ENCODE measurements around the gene DYSF.
A peak's percentile ranks its signal among the peaks of the same experiment; 100 is the strongest.

The DYSF gene

DNA sequence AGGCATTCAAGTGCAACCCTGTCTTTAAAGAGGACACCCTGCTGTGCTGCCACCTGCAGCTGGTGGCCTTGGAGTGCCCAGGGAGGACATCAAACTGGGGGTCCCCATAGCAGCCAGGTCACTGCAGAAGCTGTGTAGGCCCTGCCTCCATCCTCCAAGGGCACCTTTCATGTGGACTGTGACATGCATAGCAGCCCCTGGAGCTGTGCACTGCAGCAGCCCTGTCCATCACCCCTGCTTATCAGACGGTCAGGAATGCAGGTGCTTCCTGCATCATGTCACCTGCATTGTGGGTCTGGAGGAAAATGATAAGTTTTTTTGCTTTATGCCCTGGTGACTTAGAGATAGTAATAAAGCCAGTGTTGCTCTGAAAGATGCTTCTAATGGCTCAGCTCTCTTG is 155.7 kb downstream of the DYSF start:
- Histone ChIP-seq H3K9me3 (ENCODE audit: control insufficient read depth in 2 of 2, low read length in 2 of 2) (no peaks in the 10 kb centered on the region), H3K27me3 (ENCODE audit: control insufficient read depth in 1 of 2, insufficient read depth in 2 of 2, low read length in 2 of 2) (no peaks in the 10 kb centered on the region), H3K9ac (ENCODE audit: low read length in 2 of 2) (no peak overlapping the region), H3K4me1 (ENCODE audit: control insufficient read depth, insufficient read depth, low read length) (peaks cover 8% of the 10 kb centered on the region), H3K4me3 (ENCODE audit: low read length in 2 of 2) (no peak overlapping the region), H3K27ac (ENCODE audit: low read length) (no peak overlapping the region), H3K36me3 (ENCODE audit: control insufficient read depth in 2 of 2, insufficient read depth in 2 of 2, low read length in 2 of 2) (peaks cover 0 to 8% of the 10 kb centered on the region in 2 donors)

DNA sequence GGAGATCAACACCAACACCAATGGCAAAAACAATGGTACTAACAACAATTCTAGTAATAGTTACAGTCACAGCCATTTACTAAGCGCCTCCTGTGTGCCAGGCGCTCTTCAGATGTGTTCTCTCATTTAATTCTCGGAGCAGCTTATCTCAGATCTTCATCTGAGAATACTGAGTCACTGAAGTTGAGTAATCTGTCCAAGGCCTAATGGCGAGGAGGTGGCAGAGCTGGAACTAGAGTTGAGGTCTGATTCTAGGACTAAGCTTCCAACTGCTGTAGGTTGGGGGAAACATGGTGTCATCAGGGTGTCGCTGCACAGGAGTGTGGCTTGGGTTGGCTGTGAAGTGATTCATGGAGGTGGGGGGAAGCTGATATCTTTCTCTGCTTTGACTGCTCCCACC is 156.1 kb downstream of the DYSF start:
- no peak overlapping the region for H3K27ac ChIP-seq (ENCODE audit: low read length)

GRCh38 chr2:71609958-71610357 is 156.6 kb downstream of the DYSF start:
- Histone ChIP-seq H3K36me3 (ENCODE audit: control insufficient read depth in 2 of 2, insufficient read depth in 2 of 2, low read length in 2 of 2) (peaks cover 0 to 8% of the 10 kb centered on the region in 2 donors), H3K4me1 (ENCODE audit: control insufficient read depth, insufficient read depth, low read length) (peaks cover 12% of the 10 kb centered on the region), H3K9ac (ENCODE audit: low read length in 2 of 2) (no peak overlapping the region), H3K27me3 (ENCODE audit: control insufficient read depth in 1 of 2, insufficient read depth in 2 of 2, low read length in 2 of 2) (no peaks in the 10 kb centered on the region), H3K27ac (ENCODE audit: low read length) (no peak overlapping the region), H3K4me3 (ENCODE audit: low read length in 2 of 2) (no peak overlapping the region), H3K9me3 (ENCODE audit: control insufficient read depth in 2 of 2, low read length in 2 of 2) (no peaks in the 10 kb centered on the region)

More for the DNA sequence above, 156.1 kb downstream of the DYSF start:
- peaks cover 9% of the 10 kb centered on the region for H3K4me1 ChIP-seq (ENCODE audit: control insufficient read depth, insufficient read depth, low read length)
- H3K36me3 ChIP-seq (ENCODE audit: control insufficient read depth in 2 of 2, insufficient read depth in 2 of 2, low read length in 2 of 2) = peaks cover 0 to 8% of the 10 kb centered on the region in 2 donors
- no peak overlapping the region for H3K9ac ChIP-seq (ENCODE audit: low read length in 2 of 2)
- H3K27me3 ChIP-seq (ENCODE audit: control insufficient read depth in 1 of 2, insufficient read depth in 2 of 2, low read length in 2 of 2) = no peaks in the 10 kb centered on the region
- H3K9me3 ChIP-seq (ENCODE audit: control insufficient read depth in 2 of 2, low read length in 2 of 2) = no peaks in the 10 kb centered on the region
- H3K4me3 ChIP-seq (ENCODE audit: low read length in 2 of 2) = no peak overlapping the region

GRCh38 chr2:71610671-71611070 is 157.3 kb downstream of the DYSF start:
- Histone ChIP-seq H3K4me3 (ENCODE audit: low read length in 2 of 2) (no peak overlapping the region), H3K27ac (ENCODE audit: low read length) (no peak overlapping the region), H3K36me3 (ENCODE audit: control insufficient read depth in 2 of 2, insufficient read depth in 2 of 2, low read length in 2 of 2) (peaks cover 0 to 8% of the 10 kb centered on the region in 2 donors), H3K9me3 (ENCODE audit: control insufficient read depth in 2 of 2, low read length in 2 of 2) (no peaks in the 10 kb centered on the region), H3K4me1 (ENCODE audit: control insufficient read depth, insufficient read depth, low read length) (peaks cover 17% of the 10 kb centered on the region), H3K27me3 (ENCODE audit: control insufficient read depth in 1 of 2, insufficient read depth in 2 of 2, low read length in 2 of 2) (no peaks in the 10 kb centered on the region), H3K9ac (ENCODE audit: low read length in 2 of 2) (no peak overlapping the region)

- Histone ChIP-seq H3K4me1 (ENCODE audit: control insufficient read depth, insufficient read depth, low read length) (peaks cover 20% of the 10 kb centered on the region), H3K27ac (ENCODE audit: low read length) (no peak overlapping the region), H3K36me3 (ENCODE audit: control insufficient read depth in 2 of 2, insufficient read depth in 2 of 2, low read length in 2 of 2) (peaks cover 0 to 8% of the 10 kb centered on the region in 2 donors), H3K27me3 (ENCODE audit: control insufficient read depth in 1 of 2, insufficient read depth in 2 of 2, low read length in 2 of 2) (no peaks in the 10 kb centered on the region), H3K9ac (ENCODE audit: low read length in 2 of 2) (no peak overlapping the region), H3K9me3 (ENCODE audit: control insufficient read depth in 2 of 2, low read length in 2 of 2) (no peaks in the 10 kb centered on the region), H3K4me3 (ENCODE audit: low read length in 2 of 2) (no peak overlapping the region)
Measured at GRCh38 chr2:71611247-71611646, 157.9 kb downstream of the DYSF start.

DNA sequence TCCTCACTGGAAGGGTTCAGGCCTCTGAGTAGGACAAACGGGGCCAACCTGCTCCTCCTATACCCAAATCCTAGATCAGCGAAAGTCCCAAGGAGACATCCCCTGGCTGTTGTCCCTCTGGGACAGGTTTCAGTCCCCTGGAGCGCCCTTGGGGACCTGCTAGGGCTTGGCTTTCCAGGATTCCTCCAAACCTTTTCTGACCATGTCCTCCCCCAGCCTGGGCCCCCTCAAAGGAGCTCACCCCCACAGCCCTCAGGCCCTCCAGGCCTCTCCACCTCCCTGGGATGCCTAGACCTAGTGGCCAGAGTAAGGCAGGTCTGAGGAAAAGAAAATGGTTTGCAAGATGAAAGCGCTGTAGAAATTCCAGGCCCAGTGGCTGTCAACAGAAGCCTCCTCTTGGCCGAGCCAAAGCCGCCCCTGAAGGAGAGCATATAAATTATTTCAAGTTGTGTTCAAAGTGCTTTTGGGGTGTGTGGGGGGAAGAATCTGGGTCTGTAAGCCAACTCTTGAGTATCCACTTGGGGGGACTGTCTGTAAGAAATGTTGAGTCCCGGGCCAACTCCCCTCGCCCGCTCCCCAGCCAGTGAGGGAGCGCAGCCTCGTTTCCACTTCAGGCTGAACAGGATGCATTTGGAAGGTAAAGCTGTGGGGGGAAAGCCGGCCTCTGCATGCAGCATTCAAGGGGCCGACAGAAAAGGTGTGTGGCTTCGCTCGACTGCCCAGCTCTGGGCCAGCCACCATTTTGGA is 158.6 kb downstream of the DYSF start:
- H3K4me3 ChIP-seq (ENCODE audit: low read length in 2 of 2) = no peak overlapping the region
- H3K9ac ChIP-seq (ENCODE audit: low read length in 2 of 2) = no peak overlapping the region
- peaks cover 0 to 8% of the 10 kb centered on the region in 2 donors for H3K36me3 ChIP-seq (ENCODE audit: control insufficient read depth in 2 of 2, insufficient read depth in 2 of 2, low read length in 2 of 2)
- H3K9me3 ChIP-seq (ENCODE audit: control insufficient read depth in 2 of 2, low read length in 2 of 2) = no peaks in the 10 kb centered on the region
- H3K4me1 ChIP-seq (ENCODE audit: control insufficient read depth, insufficient read depth, low read length) = peaks cover 20% of the 10 kb centered on the region
- no peak overlapping the region for H3K27ac ChIP-seq (ENCODE audit: low read length)
- H3K27me3 ChIP-seq (ENCODE audit: control insufficient read depth in 1 of 2, insufficient read depth in 2 of 2, low read length in 2 of 2) = no peaks in the 10 kb centered on the region

GRCh38 chr2:71612581-71613402 is 159.4 kb downstream of the DYSF start:
- no peak overlapping the region for H3K27ac ChIP-seq (ENCODE audit: low read length)
- no peak overlapping the region for H3K9ac ChIP-seq (ENCODE audit: low read length in 2 of 2)
- no peaks in the 10 kb centered on the region for H3K27me3 ChIP-seq (ENCODE audit: control insufficient read depth in 1 of 2, insufficient read depth in 2 of 2, low read length in 2 of 2)
- H3K36me3 ChIP-seq (ENCODE audit: control insufficient read depth in 2 of 2, insufficient read depth in 2 of 2, low read length in 2 of 2) = peaks cover 0 to 8% of the 10 kb centered on the region in 2 donors
- no peak overlapping the region for H3K4me3 ChIP-seq (ENCODE audit: low read length in 2 of 2)
- no peaks in the 10 kb centered on the region for H3K9me3 ChIP-seq (ENCODE audit: control insufficient read depth in 2 of 2, low read length in 2 of 2)
- peaks cover 20% of the 10 kb centered on the region for H3K4me1 ChIP-seq (ENCODE audit: control insufficient read depth, insufficient read depth, low read length)

DNA sequence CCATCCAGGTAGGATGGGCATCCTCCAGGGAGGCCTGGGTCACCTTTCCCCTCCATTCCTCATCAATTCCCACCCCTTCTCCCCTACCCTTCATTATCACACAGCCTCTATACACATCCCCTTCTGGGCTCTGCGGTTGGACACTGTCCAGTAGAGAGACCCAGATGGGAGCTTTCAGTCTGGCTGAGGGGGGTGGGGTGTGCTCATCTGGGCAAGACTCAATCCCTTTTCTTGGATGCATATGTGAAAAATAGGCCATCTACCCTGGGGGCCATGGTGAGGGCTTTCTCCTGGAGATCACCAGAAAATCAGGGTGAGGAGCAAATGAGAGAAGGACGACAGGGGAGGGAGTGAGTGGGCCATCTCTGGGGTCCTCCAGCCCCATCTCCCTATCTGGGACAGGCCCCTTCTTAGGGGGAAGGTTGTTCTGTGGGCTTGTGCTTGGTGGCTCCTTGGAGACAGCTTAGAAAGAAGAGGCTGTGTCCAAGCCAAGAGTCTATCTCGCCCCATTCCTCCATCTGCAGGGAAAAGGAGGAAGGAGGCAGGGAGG is 160.1 kb downstream of the DYSF start:
- Histone ChIP-seq H3K27ac (ENCODE audit: low read length) (no peak overlapping the region), H3K9ac (ENCODE audit: low read length in 2 of 2) (no peak overlapping the region)

DNA sequence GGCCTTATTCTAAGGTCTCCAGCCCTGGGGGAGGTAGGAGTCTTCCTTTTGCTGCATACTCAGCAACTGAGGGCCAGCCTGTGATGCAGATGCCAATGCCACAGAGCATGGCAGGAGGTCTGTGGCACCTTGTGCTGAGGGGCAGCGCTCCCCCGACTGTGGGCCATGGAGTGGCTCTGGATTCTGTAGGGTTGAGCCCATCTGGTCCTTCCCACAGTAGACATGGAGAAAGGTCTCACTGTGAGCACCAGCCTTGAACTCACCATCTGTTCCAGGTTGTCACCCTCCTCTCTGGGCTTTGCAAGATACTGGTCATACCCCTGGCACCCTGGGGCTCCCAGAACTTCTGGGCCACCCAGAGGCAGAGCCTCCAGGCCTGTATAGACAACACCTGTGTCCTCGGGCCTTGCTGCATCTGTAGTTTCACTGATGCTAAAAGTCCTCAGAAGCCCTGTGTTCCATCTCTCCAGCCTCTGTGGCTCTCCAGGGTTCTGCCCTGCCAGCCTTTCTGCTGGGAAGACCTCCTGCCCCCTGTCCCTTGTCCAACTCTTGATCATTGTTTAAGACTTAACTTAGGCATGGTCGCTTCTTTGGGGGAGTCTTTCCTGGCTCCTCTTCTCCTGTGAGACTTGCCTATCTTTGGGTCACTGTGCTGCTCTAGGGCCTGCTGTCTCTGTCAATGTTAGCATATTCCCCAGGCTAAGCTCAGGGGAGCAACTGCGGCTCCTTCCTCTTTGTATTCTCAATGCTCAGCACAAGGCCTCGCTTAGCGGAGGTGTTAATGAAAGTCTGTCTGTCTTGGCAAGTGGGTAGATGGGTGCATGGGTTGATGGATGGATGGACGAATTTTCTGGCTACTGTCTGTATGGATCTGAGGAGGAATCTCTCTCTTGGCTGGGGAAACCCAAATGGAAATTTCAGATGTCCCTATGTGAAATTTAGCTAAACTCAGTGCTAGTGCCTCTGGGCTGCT is 160.9 kb downstream of the DYSF start:
- no peaks in the 10 kb centered on the region for H3K27me3 ChIP-seq (ENCODE audit: control insufficient read depth in 1 of 2, insufficient read depth in 2 of 2, low read length in 2 of 2)
- no peaks in the 10 kb centered on the region for H3K9me3 ChIP-seq (ENCODE audit: control insufficient read depth in 2 of 2, low read length in 2 of 2)
- peaks cover 0 to 8% of the 10 kb centered on the region in 2 donors for H3K36me3 ChIP-seq (ENCODE audit: control insufficient read depth in 2 of 2, insufficient read depth in 2 of 2, low read length in 2 of 2)
- H3K27ac ChIP-seq (ENCODE audit: low read length) = peak overlapping the region; percentile 55
- peaks cover 23% of the 10 kb centered on the region for H3K4me1 ChIP-seq (ENCODE audit: control insufficient read depth, insufficient read depth, low read length)
- H3K9ac ChIP-seq (ENCODE audit: low read length in 2 of 2) = peak overlapping the region in 1 of 2 donors; percentile 64
- peak overlapping the region in 1 of 2 donors; percentile 8 for H3K4me3 ChIP-seq (ENCODE audit: low read length in 2 of 2)

More for the DNA sequence above, 160.1 kb downstream of the DYSF start:
- no peaks in the 10 kb centered on the region for H3K27me3 ChIP-seq (ENCODE audit: control insufficient read depth in 1 of 2, insufficient read depth in 2 of 2, low read length in 2 of 2)
- H3K4me1 ChIP-seq (ENCODE audit: control insufficient read depth, insufficient read depth, low read length) = peaks cover 23% of the 10 kb centered on the region
- no peak overlapping the region for H3K4me3 ChIP-seq (ENCODE audit: low read length in 2 of 2)
- H3K9me3 ChIP-seq (ENCODE audit: control insufficient read depth in 2 of 2, low read length in 2 of 2) = no peaks in the 10 kb centered on the region
- H3K36me3 ChIP-seq (ENCODE audit: control insufficient read depth in 2 of 2, insufficient read depth in 2 of 2, low read length in 2 of 2) = peaks cover 0 to 8% of the 10 kb centered on the region in 2 donors
